GM06990 (cell line): Measurements from ENCODE around the gene ANXA3.

Experiments used
- DNase-seq: peaks from one replicate; pipeline ENCODE4 v3.0.0-alpha.2; 2011; ENCODE audit not compliant: insufficient read length; ENCODE audit errors: extremely low read depth
- H3K27me3 ChIP-seq: replicated peaks from 2 replicates; pipeline ENCODE4 v1.6.0; 2011; ENCODE audit warnings: low read length; ENCODE audit not compliant: control insufficient read depth, insufficient read depth
- H3K36me3 ChIP-seq: 2 replicates; pipeline ENCODE4 v1.5.1; 2011; ENCODE audit warnings: low read length; ENCODE audit not compliant: control insufficient read depth, insufficient read depth
- H3K4me3 ChIP-seq: replicated peaks from 2 replicates; pipeline ENCODE4 v1.5.1; 2011; ENCODE audit warnings: low read depth, mild to moderate bottlenecking, control low read depth, low read length
- TF ChIP-seq, protein P1 (sequence below): IDR thresholded peaks from 2 replicates; pipeline ENCODE4 v1.5.1; 2011; ENCODE audit warnings: low read length, control low read depth, mild to moderate bottlenecking, inconsistent platforms; ENCODE audit not compliant: insufficient read depth, poor library complexity, severe bottlenecking

The ANXA3 gene

DNA sequence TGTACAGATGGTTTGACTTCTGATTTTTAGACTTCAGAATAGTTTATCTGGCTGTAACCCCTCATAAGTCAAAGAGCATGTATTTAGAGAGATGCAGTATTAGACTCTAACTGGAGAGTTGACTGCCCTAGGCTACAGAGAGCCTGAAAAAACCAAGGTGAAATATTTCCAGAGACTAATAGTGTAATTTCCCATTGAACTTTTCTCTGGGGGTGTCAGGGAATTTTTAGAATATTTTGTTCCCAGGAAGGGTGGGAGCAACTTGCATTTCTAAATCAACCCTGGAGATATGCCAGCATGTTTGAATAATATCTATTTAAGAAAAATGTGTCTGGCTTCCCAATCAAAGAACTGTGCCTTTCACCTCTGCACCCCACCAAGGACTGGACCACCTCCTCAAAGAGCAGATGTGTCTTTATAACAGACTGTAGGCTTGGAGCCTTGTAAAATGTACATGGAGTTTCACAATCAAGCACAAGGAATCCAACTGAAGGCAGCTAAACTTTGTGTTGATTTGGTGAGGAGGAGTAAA, 2.0 kb downstream of the ANXA3 start:
- H3K27me3 ChIP-seq, result no peaks in the 10 kb centered on the region; the same call in none of the 2 replicates
- TF ChIP-seq, protein P1, sequence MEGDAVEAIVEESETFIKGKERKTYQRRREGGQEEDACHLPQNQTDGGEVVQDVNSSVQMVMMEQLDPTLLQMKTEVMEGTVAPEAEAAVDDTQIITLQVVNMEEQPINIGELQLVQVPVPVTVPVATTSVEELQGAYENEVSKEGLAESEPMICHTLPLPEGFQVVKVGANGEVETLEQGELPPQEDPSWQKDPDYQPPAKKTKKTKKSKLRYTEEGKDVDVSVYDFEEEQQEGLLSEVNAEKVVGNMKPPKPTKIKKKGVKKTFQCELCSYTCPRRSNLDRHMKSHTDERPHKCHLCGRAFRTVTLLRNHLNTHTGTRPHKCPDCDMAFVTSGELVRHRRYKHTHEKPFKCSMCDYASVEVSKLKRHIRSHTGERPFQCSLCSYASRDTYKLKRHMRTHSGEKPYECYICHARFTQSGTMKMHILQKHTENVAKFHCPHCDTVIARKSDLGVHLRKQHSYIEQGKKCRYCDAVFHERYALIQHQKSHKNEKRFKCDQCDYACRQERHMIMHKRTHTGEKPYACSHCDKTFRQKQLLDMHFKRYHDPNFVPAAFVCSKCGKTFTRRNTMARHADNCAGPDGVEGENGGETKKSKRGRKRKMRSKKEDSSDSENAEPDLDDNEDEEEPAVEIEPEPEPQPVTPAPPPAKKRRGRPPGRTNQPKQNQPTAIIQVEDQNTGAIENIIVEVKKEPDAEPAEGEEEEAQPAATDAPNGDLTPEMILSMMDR, result no peak
- no peak overlapping the region for H3K4me3 ChIP-seq
- H3K36me3 ChIP-seq, result no peaks in the 10 kb centered on the region
- no peak for DNase-seq

- DNase-seq, result no peak
- Histone ChIP-seq H3K36me3 (no peaks in the 10 kb centered on the region), H3K27me3 (peaks cover 2% of the 10 kb centered on the region), H3K4me3 (no peak overlapping the region)
- TF ChIP-seq, protein P1, result no peak
Measured at GRCh38 chr4:78556665-78557064, 5.1 kb downstream of the ANXA3 start.

GRCh38 chr4:78557841-78558240, 6.3 kb downstream of the ANXA3 start:
- H3K36me3 ChIP-seq, result no peaks in the 10 kb centered on the region
- peaks cover 2% of the 10 kb centered on the region; the same call in 1 of the 2 replicates for H3K27me3 ChIP-seq
- TF ChIP-seq, protein P1, result no peak
- DNase-seq, result no peak
- no peak overlapping the region for H3K4me3 ChIP-seq

GRCh38 chr4:78558410-78558809, 6.8 kb downstream of the ANXA3 start:
- Histone ChIP-seq H3K4me3 (no peak overlapping the region), H3K27me3 (peaks cover 2% of the 10 kb centered on the region; the same call in 1 of the 2 replicates), H3K36me3 (no peaks in the 10 kb centered on the region)
- DNase-seq, result no peak
- TF ChIP-seq, protein P1, result no peak

- DNase-seq, result no peak
- TF ChIP-seq, protein P1, result no peak
- H3K4me3 ChIP-seq, result no peak overlapping the region
- H3K27me3 ChIP-seq, result peaks cover 2% of the 10 kb centered on the region; the same call in 1 of the 2 replicates
- H3K36me3 ChIP-seq, result no peaks in the 10 kb centered on the region
Measured at GRCh38 chr4:78560296-78560963, 8.9 kb downstream of the ANXA3 start.

DNA sequence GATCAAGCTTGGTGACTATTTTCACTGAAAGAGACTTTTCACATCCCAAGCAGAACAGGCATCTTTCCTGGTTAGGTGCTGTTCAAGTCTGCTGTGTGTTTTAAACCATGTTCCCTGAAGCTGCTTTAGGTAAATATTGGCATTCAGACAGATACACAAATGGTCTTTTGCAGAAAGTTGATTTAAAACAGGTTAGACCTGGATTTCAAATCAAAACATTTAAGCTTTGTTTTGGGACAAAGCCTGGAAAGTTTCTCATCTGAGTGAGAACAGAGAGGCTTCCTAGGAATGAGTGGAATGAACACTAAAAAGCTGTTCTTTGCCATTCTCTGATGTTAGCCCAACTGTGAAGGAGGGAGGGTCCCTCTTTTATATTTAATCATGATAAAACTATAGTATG, 10.1 kb downstream of the ANXA3 start:
- Histone ChIP-seq H3K36me3 (no peaks in the 10 kb centered on the region), H3K4me3 (no peak overlapping the region), H3K27me3 (peaks cover 2% of the 10 kb centered on the region; the same call in 1 of the 2 replicates)
- TF ChIP-seq, protein P1, result no peak
- DNase-seq, result no peak
